EH (cell line): ENCODE data around the gene CXCL5.
A peak's percentile ranks its signal among the peaks of the same experiment; 100 is the strongest.
"Not testable (repeated sequence)": the region's sequence is repeated elsewhere in the genome, so short reads cannot be mapped to it uniquely, and the experiment has no call there.

ENCODE experiments used
- DNase-seq: peaks from one replicate; pipeline ENCODE4 v3.0.0-alpha.2; 2015; ENCODE audit warnings: low read depth

Gene CXCL5

DNA sequence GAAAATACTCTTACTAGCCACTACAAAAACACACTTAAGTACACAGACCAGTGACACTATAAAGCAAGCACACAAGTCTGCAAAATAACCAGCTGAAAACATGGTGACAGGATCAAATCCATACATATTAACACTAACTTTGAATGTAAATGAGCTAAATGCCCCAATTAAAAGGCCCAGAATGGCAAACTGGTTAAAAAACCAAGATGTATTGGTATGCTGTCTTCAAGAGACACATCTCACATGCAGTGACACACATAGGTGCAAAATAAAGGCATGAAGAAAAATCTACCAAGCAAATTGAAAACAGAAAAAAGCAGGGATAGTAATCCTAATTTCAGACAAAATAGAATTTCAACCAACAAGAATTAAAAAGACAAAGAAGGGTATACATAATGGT lies 27.5 kb downstream of the CXCL5 start:
- DNase-seq, result no peak

DNA sequence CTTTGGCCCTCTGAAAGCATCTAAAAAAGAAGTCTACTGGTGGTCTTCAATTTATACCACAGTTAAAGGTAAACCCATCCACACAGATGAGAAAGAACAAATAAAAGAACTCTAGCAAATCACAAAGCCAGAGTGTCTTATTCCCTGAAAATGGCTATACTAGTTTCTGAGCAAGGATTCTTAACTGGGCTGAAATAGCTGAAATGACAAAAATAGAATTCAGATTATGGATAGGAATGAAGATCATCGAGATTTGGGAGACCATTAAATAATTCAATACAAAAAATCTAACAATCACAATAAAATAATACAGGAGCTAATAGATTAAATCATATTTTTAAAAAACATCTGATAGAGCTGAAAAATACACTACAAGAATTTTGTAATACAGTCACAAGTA lies 28.5 kb downstream of the CXCL5 start:
- no peak for DNase-seq

DNA sequence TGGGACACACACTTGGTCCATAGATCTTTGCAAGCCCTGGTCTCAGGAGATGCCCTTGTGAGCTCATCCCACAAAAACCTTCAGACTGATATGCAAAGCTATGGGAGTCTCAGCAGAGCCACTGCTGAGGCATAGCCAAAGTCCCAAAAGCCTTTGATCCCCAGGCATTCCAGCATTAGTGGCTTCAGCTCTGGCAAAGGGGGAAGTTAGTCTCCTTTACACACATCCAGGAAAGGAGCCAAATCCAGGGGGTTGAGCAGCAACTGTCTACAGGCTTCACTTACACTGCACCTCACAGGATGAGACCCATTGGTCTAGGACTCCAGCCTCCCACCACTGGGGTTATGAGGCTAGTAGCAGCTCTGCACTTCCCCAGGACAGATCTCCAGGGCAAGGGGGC lies 30.6 kb downstream of the CXCL5 start:
- DNase-seq, result no peak

DNA sequence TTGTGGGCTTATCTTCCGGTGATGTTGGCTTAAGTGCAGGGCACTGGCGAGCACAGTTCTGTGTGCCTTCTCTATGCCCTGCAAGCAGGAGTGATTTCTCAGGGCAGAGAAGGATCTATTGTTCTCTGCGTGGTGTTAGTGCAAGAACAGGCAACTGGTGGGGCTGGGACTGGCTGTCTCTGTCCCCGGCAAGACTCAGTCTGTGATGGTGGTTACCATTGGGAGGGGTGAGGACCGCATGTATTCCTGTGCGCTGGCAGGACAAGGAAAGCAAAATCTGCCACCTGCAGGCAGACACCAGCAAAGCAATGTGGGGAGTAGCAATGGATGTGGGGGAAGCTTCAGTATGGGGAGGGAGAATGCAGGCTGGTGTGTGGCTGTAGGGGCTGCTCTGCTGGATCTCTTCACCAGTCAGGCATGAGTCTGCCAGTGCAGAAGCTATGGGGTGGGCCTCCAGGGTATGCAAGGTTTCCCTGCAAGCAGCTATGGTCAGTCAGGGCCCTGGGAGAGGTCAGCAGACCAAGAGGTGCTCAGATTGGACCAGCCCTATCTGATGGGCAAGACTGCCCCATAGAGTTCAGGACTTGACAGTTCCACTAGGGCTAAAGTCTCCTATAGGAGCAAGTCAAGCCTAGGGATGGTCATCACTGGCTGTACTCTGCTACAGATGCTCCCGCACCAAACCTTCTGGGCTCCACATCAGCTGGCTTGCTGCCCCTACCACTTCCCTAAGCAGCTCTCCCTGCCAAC lies 33.4 kb downstream of the CXCL5 start:
- DNase-seq, result peak; percentile 19

DNA sequence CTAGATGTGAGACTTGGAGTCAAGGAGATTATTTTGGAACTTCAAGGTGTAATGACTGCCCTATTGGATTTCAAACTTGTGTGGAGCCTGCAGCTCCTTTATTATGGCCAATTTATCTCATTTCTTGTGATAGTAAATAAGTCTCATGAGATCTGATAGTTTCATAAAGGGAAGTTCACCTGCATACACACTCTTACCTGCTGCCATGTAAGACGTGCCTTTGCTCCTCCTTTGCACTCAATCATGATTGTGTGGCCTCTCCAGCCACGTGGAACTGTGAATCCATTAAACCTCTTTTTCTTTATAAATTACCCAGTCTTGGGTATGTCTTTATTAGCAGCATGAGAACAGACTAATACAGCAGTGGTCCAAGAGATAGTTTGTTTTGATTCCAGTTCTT lies 35.8 kb downstream of the CXCL5 start:
- DNase-seq, result no peak

DNA sequence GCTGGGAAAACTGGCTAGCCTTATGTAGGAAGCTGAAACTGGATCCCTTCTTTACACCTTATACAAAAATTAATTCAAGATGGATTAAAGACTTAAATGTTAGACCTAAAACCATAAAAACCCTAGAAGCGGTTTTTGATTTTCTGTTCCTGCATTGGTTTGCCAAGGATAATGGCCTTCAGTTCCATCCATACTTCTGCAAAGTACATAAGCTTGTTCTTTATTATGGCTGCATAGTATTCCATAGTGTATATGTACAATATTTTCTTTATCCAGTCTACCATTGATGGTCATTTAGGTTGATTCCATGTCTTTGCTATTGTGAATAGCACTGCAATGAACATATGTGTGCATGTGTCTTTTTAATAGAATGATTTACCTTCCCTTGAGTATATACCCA lies 39.4 kb downstream of the CXCL5 start:
- DNase-seq, result not testable (repeated sequence)

DNA sequence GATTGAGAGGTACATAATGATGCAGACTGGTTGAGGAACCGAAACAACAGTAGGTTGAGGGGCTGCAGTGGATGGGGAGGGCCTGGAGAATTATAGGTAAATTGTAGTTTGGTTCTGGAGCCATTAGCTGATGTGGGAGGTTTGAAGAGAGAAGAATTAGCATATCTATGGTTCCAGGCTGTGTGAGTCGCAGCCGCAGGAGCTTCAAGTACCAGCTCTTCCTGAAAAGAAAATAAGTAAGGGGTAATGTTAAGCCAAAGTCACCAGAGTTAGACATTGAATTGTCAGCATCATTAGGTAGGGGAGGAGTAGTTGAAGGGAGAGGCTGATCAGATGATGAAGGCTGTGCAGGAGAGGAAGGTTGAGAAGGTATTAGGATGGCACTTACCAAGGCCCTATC lies 46.1 kb downstream of the CXCL5 start:
- DNase-seq, result no peak

DNA sequence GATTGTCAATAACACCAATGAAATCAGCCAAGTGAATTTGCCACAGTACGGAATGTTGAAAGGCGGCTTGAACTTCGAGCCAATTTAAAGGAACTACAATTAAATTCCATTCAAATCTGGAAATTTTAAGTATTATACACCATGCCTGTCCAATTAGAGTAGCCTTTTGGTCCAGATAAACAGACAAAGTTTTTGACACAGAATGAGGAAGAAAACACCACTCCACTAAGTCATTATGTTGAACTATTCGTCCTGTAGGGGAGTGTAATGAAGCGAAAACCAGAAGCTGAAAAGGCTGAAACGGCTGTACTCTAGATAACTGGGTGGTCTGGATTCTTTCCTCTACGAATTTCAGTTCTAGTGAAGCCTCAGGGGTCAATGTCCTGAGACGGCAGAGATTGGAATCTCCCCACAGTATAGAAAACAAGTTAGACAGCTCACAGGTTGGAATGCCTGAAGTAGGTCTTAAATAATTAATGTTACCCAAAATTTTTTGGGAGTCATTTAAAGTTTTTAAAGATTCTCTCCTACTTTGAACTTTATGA lies 48.0 kb downstream of the CXCL5 start:
- not testable (repeated sequence) for DNase-seq

DNA sequence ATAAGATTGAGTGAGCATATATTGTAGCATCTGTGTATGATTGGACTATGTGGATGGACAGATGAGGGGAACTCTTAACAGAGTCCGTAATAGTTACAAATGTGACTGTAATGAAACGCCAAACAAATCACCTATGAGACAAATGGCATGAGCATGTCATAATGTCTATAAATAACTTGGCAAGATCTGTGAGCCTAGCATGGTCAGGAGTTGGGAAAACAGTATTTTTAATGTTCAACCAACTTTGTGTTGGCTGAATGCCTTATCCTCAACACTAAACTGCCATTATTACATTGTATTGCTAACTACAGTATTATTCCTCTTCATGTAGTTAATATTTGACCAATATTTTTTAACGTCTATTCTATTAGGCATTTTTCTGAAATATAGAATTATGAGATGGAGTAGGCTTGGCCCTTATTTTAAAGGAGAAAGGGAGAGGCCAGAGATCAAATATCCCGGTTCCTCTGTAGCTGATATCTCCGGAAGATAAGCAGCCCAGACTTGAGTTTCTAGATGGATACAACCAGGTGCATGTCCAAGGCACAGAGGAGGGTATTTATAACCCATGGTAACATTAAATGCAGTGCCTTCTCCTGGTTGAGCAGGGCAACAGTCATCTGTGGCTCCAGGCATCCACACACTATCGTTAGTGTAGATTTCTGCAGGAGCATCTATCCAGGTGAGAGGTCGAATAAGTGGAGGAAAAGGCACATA lies 49.3 kb downstream of the CXCL5 start:
- no peak for DNase-seq

DNA sequence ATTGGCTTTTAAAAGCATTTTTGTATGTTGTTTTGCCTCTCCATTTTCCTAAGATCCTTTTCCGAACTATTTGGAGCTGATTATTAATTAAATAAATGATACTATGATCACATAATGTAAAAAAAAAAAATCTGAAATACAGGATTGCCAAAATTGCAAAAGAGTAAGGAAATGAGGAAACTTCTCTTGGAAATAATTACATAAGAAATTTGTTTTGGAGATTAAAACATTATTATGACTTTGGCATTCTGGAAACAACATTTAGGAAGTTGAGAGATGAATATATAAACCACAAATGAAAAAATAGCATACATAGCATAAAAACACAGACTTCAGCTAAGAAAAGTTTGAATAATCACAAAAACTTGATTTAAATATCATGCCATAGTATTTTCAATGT lies 50.2 kb downstream of the CXCL5 start:
- no peak for DNase-seq

DNA sequence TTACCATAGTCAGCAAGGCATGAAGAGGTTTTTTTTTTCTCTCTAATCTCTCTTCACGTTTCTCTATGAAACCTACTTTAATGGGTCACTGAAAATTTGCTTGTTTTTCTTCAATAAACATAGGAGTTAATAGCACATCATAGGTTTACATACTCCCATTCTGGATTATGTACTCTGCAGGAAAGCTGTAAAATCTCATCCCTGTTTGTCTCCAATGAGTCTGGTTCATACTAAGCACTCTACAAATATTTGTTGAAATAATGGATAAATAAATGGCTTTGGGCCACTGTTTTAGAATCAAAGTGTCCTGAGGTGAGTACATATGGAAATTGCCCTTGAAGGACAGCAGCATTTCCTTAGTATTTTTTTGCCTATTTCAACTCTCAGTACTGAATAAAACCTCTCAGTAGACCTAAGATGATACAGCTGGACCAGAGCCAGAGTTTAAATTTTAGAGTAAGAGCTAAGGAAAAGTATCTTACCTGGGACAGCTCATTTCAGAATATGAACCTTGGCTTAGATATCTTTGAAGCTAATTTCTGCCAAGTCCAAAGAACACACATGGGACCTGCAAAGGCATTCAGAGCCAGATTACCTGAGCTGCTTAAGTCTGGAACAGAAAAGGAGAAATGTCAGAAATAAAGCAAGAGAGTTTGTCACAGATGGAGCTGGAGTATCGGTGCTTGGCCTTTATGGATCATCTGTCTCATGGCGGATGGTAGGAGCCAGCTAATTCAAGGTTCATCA lies 51.1 kb downstream of the CXCL5 start:
- DNase-seq, result no peak

DNA sequence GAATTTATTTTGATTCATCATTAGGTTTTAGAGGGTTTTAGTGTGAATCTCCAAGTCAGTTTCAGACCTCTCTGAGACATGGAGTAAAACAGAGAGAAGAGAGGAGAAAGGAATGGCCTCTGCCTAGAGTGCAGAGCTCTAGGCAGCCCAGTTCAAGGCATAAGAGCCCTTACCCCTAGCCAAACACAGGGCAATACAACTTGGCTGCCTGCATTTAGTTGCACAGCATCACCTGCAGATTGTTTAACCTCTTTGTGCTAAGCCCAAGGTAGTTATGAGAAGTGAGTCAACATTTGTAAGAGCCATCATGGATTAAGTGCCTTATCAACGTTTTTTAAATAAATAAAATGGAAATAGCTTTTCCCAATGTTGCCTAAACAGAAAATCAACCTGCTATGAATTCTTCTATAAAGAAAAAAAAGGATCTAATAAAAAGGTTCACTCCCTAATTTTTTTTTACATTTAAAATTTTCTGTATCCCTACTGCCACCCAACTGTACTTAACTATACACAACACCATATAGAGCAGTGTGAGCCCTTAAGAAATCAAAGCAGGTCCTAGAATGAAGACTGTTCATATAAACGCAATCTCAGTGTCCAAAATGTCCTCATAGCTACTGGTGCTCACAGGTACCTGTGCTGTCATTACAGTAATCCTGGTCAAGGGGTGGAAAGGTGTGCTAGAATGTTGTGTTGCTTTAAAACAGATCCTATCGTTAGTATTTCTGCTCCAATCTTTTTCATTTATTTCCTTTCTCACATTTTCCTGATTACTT lies 52.6 kb downstream of the CXCL5 start:
- no peak for DNase-seq
